GM18505 (cell line): Measurements from ENCODE around the gene KRT28.
A peak's percentile ranks its signal among the peaks of the same experiment; 100 is the strongest.
"Not testable (repeated sequence)": the region's sequence is repeated elsewhere in the genome, so short reads cannot be mapped to it uniquely, and the experiment has no call there.

Experiments
- ATAC-seq: cut with Tn5 transposase; IDR thresholded peaks from one replicate; pipeline ENCODE4 v1.9.1; 2021; ENCODE audit not compliant: unreplicated experiment
- POLR2A ChIP-seq: IDR thresholded peaks from 4 replicates; pipeline ENCODE4 v1.6.1; 2011; ENCODE audit warnings: borderline replicate concordance; ENCODE audit not compliant: insufficient read depth, insufficient read length; ENCODE audit errors: extremely low read depth

Gene KRT28

DNA sequence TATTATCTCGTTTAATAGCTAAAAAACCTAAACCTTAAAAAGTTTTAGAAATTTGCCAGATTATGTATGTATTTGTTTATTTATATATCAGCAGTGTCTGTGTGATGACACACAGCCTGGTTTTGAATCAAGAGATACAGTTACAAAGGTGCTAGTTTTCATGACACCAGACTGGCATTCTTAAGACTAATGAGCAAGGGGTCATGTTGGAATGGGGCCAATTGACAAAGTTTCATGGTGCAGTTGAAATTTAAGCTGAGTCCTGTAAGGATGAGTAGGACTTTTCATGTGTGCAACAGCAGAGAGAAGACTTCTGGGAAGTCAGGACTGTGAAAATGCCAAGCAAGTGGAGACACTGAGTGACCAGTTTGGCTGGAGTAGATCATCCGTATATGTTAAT, 25.8 kb upstream of the KRT28 start:
- ATAC-seq = no peak
- no peak for TF ChIP-seq POLR2A

DNA sequence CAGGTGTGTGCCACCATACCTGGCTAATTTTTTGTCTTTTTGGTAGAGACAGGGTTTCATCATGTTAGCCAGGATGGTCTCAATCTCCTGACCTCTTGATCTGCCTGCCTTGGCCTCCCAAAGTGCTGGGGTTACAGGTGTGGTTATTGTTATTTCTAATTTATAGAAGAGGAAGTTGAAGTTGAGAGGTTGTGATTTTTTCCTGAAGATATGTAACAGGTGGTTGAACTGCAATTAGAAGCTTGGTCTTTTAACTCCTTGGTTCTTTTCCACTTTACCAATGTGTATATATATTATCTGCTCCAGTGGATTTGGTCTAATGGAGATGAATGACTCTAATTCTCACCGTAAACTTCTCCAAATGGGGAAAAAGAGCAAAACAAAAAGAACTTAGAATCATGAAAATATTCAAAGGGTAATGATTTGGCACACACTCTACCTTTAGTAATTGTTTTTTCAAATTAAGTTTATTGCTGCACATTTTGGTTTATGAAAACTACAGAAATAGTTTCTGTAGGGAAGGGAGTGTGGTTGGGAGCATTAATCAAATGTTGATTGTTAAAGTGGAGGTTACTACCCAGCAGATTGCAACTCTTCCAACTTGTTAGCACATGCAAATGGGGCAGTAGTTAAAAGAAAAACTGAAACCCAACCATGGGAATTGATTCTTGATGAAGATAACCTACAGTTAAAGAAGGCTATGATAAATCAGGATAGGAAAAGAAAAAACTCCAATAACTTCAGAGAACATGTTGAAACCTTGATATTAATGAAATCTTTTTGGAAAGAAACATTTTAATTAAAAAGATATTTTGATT, 24.5 kb upstream of the KRT28 start:
- no peak for ATAC-seq
- TF ChIP-seq POLR2A = no peak

DNA sequence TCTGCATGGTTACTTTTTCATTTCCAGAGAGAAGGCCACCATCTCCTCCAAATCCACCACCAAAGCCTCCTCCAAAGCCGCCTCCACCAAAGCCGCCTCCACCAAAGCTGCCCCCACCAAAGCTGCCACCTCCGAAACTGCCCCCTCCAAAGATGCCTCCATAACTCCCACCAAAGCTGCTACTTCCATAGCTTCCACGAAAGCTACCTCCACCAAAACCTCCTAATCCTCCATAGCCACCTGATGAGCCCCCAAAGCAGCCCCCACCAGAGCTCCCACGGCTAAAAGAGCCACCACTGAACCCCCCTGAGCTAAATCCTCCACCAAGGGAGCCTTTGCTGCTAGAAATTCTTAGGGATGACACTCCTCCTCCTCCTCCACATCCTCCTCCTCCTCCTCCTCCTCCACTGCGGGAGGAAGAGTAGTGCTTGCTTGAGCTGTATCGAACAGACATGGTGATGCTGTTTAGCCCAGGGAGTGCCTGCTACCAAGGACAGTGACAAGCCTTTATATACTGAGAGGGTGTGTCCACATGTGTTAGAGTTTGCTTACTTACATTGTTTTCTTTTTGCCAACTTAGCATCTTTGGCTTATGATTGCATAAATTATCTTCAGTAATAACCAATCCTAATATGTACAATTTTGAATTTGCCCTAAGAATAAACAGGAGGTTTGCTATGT, 22.5 kb upstream of the KRT28 start, which contains the start of gene KRT10:
Gene KRT10, minus strand, starts transcription at position 483 of the 681 bp plus-strand sequence. Its CDS starts 29 bp downstream, at position 454.
- no peak for ATAC-seq
- no peak for TF ChIP-seq POLR2A

DNA sequence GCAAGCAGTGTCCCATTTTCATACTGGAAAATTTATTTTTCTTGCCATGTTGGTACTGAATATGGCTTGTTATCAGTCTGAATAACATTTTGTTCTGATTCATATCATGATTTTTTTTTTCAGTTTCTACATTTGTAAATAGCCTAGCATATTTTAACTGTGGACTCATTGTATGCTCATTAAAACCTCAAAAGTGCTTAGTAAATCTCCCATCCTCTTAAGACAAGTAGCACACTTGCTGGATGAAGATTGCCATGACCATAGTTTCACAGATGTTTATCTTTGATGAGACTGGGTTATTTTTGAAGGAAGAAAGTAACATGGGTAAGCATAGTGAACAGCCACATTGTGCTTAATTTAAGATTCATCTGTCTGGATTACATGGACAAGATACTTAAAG, 21.8 kb upstream of the KRT28 start:
- no peak for TF ChIP-seq POLR2A
- no peak for ATAC-seq

DNA sequence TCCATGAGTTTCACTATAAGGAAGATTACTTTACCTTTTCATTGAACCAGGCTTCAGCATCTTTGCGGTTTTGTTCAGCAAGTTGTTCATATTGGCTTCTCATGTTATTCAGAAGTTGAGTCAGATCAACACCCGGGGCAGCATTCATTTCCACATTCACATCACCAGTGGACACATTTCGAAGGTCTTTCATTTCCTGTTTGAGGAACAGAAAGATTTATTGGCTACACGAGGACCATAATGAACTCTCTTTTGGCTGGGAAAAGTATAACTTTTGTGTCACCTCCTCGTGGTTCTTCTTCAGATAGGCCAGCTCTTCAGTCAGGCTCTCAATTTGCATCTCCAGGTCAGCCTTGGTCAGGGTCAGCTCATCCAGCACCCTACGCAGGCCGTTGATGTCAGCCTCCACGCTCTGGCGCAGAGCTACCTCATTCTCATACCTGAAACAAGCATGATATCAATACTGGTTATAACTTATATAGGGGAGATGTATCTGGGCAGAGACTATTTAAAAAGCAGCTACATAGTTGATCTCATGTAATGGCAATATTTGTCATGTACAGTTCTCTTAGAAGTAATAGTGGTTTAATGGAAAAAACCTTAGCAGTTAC, 20.6 kb upstream of the KRT28 start:
- no peak for TF ChIP-seq POLR2A
- no peak for ATAC-seq

DNA sequence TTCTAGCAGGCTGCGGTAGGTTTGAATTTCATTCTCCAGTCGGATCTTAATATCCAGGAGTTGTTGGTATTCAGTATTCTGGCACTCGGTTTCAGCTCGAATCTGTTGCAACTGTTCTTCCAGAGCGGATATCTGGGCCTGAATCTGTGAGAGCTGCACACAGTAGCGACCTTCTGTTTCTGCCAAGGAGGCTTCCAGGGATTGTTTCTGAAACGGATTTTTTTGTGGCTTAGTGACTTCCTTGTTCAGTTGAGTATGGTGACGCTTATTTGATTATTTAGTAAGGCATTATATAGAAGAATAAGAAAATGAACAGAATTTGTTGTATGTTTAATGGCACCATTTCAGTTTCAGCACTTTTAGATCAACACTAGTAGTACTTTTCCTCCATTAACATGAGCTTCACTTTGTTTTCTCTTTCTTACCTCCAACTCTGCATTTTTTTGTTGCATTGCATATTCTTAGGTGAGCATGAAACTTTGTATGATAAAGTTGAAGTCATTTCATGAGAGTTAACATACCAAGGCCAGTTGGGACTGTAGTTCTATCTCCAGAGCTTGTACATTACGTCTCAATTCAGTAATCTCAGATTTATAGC, 19.9 kb upstream of the KRT28 start:
- no peak for ATAC-seq
- no peak for TF ChIP-seq POLR2A

DNA sequence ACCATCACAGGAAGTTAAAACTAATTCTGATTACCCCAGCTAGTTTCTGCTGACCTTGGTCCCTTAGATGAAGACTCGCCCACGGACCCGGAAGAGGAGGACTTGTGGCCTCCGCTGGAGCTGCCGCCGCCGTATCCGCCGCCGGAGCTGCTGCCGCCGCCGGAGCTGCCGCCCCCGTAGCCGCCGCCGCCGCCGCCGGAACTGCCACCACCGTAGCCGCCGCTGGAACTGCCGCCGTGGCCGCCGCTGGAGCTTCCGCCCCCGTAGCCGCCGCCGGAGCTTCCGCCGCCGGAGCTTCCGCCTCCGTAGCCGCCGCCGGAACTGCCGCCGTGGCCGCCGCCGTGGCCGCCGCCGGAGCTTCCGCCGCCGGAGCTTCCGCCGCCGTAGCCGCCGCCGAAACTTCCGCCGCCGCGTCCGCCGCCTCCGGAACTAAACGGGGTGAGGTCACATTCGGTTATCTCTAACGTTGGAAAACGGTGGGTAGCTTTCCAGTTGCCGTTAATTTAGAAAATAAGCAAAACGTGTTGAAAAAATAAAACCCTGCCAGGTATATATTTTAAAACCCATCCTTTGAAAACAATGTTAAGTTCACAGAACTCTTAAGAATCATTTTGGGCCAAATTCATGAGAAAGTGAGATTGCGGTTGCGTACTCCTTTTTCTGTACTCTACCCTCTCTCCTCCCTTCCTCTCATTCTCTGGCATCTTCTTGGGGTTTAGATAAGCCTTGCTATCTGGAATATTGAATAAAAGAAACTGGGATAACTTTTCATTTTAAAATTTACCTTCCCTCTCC, 19.2 kb upstream of the KRT28 start:
- peak; percentile 72 for TF ChIP-seq POLR2A
- peak; percentile 78 for ATAC-seq

DNA sequence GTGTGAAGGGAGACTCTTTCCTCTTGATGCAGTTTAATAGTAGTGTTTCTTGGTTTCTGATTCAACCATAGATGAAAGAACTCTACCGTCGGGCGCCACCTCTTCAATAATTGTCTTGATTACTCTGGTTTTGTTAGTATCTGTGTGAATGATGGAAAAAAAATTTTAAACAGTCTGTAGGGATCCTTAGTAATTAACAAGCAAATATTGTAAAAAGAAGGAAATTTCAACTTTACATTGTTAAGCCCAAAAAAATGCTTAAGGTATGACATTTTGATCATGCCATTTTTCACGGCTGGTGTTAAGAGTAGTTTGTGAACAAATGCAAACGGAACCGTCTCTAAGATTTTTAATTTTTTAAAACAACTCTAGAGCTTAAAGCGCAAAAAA, 18.6 kb upstream of the KRT28 start:
- no peak for ATAC-seq
- TF ChIP-seq POLR2A = no peak

DNA sequence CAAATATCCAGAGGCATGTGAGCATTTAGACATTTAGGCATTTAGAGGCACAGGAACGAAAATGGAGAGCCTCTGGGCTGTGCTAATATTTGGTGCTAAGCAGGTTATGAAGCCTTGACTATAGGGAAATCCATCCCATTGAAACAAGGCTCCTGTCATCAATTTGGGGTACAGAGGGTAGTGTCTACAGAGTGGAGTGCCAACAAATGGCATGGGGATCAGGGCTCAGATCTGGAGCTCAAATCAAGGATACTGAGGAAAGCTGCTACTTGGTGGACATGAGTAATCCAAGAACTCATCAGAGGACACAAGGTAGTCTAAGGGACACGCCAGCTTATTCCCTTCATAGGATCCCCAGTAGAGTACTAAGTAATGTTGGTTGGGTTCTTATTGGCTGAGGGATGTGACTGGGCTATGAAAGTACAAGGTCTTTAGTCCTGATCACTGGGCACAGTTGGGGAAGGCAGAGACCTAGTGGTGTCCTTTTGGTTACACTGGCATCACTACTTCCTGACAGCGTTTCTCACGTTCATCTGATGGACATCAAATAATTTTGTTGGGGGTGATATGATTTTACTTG, 17.4 kb upstream of the KRT28 start:
- no peak for ATAC-seq
- peak; percentile 28 for TF ChIP-seq POLR2A

DNA sequence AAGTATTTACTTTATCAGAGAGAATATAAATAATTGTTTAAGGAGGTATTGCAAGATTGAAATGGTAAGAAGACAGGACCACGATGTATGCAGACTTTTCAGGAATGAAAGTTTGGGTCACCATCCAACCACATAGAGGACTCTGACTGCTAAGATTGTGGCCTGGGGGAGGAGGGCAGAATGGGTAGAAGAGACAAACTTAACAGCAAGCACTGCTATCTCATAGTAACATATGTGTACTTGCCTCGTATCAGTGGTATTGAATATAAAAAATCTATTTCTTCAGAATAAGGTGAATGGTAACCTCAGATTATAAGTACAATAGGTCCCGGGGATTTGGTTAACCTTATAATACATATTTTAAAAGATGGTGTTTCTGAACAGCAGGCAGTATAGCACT, 16.8 kb upstream of the KRT28 start:
- no peak for ATAC-seq
- TF ChIP-seq POLR2A = no peak

DNA sequence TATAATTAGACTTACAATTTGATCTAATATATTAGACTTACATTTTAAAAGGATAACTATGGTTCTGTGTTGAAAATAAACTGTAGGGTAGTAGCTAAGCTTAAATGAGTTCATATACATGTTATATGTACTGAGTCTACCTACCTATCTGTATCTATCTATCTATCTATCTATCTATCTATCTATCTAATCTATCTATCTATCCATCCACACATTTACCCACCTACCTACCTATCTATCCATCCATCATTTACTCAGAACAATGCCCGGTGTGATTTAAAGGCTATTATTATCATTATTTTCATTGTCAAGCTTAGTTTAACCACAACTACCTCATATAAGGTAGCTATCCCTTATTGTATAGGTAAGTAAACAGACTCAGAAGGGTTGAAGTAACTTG, 15.6 kb upstream of the KRT28 start:
- no peak for ATAC-seq

DNA sequence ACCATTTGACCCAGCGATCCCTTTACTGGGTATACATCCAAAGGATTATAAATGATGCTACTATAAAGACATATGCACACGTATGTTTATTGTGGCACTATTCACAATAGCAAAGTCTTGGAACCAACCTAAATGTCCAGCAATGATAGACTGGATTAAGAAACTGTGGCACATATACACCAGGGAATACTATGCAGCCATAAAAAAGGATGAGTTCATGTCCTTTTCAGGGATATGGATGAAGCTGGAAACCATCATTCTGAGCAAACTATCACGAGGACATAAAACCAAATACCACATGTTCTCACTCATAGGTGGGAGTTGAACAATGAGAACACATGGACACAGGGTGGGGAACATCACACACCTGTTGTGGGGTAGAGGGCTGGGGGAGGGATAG, 14.9 kb upstream of the KRT28 start:
- ATAC-seq = not testable (repeated sequence)

More for the DNA sequence above, 15.6 kb upstream of the KRT28 start:
- no peak for TF ChIP-seq POLR2A
